GM19035 (cell line): ENCODE data around the gene AGBL4.
A peak's percentile ranks its signal among the peaks of the same experiment; 100 is the strongest.
"Not testable (repeated sequence)": the region's sequence is repeated elsewhere in the genome, so short reads cannot be mapped to it uniquely, and the experiment has no call there.

ENCODE experiments used
- ATAC-seq: cut with Tn5 transposase; IDR thresholded peaks from one replicate; pipeline ENCODE4 v1.9.1; 2021; ENCODE audit not compliant: unreplicated experiment

The AGBL4 gene

GRCh38 chr1:48523558-48523957 is 1500.2 kb downstream of the AGBL4 start:
- ATAC-seq, result no peak

GRCh38 chr1:48519896-48520295 is 1503.9 kb downstream of the AGBL4 start:
- ATAC-seq, result not testable (repeated sequence)

DNA sequence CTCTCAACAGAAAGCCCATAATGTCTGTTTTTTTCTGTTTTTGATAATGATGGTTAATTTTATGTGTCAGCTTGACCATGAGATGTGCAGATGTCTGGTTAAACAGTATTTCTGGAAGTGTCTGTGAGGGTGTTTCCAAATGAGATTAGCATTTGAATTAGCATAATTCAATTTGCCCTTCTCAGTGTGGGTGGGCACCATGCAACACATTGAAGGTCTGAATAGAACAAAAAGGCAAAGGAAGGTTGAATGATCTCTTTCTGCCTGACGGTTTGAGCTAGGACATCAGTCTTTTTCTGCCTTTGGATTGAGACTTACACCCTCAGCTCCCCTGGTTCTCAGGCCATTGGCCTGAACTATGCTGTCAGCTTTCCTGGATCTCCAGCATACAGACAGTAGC is 1516.9 kb downstream of the AGBL4 start:
- no peak for ATAC-seq

GRCh38 chr1:48500541-48501450 is 1523.0 kb downstream of the AGBL4 start:
- ATAC-seq, result no peak

DNA sequence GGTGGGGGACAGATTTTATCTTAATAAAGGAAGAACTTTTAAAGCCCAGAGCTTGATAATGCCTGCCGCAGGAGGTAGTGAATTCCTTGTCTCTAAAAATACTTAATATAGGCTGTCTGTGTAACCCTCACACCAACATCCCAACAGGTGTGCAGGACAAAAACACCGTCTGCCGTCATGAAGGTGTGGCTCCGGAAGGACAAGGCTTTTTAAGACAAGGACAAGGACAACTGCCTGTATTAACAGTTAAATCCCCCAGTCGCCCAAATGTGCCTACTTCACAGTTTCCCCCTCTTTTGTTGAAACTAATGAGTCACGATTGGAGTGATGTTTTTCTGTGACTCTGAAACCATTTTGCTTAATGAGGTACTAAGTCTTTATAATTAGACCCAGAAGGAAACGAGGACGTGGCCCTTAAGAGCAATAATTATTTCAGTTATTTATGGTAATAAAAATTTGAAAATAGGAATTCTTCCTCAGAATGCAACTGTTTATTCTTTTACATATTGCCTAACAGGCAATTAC is 1524.5 kb downstream of the AGBL4 start:
- no peak for ATAC-seq

DNA sequence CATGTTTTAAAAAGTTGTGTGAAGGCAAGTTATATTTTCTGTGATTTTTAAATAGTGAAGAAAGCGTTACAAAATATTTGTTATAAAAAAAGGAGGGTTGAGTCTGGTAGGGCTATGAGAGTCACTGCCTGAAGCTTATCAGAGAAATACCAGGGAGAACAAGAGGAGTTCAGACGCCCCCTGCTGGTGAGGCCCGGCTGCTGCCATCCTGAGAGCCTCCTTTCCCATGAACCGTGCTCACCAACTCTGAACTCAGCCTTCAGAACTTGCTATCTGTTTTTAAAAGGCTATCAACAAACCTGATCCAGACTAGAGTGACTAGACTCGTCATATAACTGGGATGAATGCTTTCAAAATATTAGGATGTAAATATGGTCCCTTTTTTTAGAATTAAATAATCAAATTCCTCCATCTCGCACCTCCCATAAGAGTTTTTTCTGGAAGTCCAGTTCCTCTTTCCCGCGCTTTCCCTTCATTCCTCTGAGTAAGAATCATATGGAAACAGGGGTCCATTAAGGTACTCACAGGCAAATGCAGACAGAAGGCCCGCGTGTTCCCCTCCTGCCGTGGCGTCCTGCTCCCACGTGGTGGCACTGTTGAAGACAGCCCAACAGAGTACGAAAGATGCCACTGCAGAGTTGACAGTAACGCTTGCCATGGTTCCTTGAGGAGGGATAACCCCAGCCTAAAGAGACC is 1525.5 kb downstream of the AGBL4 start:
- peak; percentile 85 for ATAC-seq

DNA sequence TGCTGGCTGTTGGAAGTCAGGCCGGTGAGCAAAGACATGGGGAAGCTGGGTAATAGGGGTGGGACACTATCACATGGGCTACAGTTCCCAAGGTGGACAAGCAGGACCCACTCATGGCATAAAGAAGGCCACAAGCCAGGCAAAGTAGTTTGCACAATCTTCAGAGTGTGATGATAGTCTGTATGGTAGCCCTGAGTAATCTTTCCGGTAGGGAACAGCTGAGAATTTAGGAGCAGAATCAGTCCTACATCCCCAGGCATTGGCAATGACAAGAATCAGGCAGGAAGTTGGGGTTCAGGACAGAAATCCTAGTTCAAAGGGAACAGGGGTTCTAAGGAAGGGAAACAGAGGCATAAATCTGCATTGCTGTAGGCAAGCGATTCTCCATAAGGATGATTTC is 1527.8 kb downstream of the AGBL4 start:
- ATAC-seq, result no peak

- ATAC-seq, result no peak
Observed at GRCh38 chr1:48495166-48495565, 1528.6 kb downstream of the AGBL4 start.

DNA sequence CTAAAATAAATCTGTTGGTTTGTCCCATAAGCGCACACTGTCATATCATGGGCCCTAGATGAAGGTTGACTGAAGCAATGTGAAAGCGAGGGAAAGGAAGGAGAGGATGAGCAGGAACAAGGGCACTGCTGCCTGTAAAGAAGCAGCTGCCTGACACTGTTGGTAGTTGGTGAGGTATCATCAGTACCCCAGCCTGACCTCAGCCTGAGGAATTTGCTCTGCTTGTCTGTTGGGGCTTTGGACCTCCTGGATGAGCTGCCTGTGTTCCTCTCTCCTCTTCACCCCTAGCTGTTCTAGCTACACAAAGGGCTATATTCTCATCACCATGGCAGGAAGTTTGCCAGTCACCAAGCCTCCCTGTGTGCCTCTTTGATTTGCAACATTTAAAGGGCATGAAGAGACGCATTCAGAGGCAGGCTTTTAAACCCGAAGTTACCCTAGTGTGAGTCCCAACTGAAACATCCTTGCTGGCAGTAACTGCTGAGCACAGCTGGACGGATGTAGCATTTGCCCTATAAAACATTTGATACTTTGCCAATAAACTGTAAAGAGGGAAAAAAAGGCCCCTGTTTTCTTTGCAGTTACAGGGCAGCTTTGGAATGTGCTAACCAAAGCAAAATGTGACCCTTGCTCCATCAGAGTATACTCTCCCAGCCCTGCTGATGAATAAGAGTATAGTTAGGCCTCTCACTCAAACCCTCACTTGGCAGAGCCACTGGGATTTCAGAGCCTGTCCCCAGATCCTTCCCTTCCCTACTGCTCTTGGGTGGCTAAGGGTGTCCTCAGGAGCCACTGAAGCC is 1529.6 kb downstream of the AGBL4 start:
- no peak for ATAC-seq

DNA sequence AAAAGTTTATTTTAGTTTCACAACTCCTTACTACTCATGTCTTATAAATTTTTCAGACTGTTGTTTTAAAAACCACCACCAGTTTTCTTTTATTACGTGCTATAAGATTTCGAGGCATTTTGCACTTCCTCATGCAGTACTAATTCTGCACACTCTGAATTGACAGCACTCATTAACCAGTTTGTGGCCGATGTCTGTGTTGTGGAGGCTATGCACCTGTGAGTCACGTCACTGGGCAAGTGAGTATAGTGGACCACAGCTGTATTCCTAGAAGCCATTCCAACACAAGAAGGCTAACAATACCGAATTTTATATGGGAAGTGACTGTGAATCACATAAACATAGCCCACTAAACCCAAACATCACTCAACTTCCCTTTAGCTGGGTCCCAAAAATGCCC is 1530.7 kb downstream of the AGBL4 start:
- no peak for ATAC-seq

DNA sequence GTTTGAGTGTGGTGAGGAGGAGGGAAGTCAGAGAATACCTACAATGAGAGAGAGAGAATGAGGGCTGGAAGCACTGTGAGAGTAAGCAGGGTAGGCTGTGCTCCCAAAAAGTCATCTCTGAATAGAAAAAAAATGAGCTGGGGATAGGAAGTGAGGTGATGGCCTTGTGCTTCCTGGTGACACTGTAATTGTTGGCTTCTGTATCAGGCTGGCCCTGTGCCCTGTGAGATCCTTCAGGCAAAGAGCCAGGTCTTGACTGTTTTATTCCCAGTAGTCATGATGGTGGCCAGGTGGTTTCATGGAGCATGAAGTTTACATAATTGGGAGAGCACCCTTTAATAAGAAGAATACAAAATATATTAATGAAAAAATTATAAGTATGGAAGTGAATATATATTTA is 1531.4 kb downstream of the AGBL4 start:
- no peak for ATAC-seq

- no peak for ATAC-seq
Observed at GRCh38 chr1:48488721-48489120, 1535.0 kb downstream of the AGBL4 start.
